CD14-positive monocyte (primary cell): ENCODE results near the gene GSTA3. TPM values are rescaled to one million over a fixed set of nuclear protein-coding genes. Genes with fewer than 3 reads are reported as not detected.

Experiments
- DNase-seq, 3 donors: peaks; one replicate each; pipeline ENCODE4 v3.0.0-alpha.2; 2011 to 2022
- H2AFZ ChIP-seq: 2 replicates; pipeline ENCODE4 v1.6.0; 2012; ENCODE audit warnings: mild to moderate bottlenecking, low read depth, low read length, inconsistent platforms; ENCODE audit not compliant: insufficient read depth, poor library complexity, severe bottlenecking
- H3K27ac ChIP-seq, 2 donors: 1 replicate in 1 of 2; 2 replicates in 1 of 2; pipeline ENCODE4 v1.5.1; 2012 to 2013; ENCODE audit warnings: low read length in 2 of 2, control low read depth in 1 of 2, inconsistent platforms in 1 of 2, low read depth in 1 of 2, mild to moderate bottlenecking in 1 of 2
- H3K27me3 ChIP-seq, 2 donors: one replicate each; pipeline versions ENCODE4 v1.6.0 to v1.6.1; 2011 to 2013; ENCODE audit warnings: low read length in 2 of 2; ENCODE audit not compliant: control insufficient read depth in 2 of 2, insufficient read depth in 2 of 2
- H3K36me3 ChIP-seq, 2 donors: replicated peaks in 1 of 2; 1 replicate in 1 of 2; 2 replicates in 1 of 2; pipeline versions ENCODE4 v1.5.1 to v1.6.1; 2012 to 2013; ENCODE audit warnings: low read length in 2 of 2, control low read depth in 1 of 2, inconsistent platforms in 1 of 2, mild to moderate bottlenecking in 1 of 2; ENCODE audit not compliant: insufficient read depth in 2 of 2, control insufficient read depth in 1 of 2
- H3K4me1 ChIP-seq, 2 donors: 1 replicate in 1 of 2; 2 replicates in 1 of 2; pipeline versions ENCODE4 v1.5.1 to v1.6.1; 2012 to 2013; ENCODE audit warnings: low read length in 2 of 2, control low read depth in 1 of 2, inconsistent platforms in 1 of 2, mild to moderate bottlenecking in 1 of 2, moderate library complexity in 1 of 2; ENCODE audit not compliant: insufficient read depth in 2 of 2, control insufficient read depth in 1 of 2
- H3K4me2 ChIP-seq: replicated peaks from 2 replicates; pipeline ENCODE3; 2012; ENCODE audit warnings: low read length, moderate library complexity, mild to moderate bottlenecking; ENCODE audit not compliant: poor library complexity, severe bottlenecking; ENCODE audit errors: extremely low read depth
- H3K4me3 ChIP-seq, 3 experiments: fragments of 200-600 bp in 1 of 3; sonication (generic) in 1 of 3; replicated peaks in 1 of 3; 1 replicate in 2 of 3; 2 replicates in 1 of 3; pipeline ENCODE4 v1.5.1; 2011 to 2013; ENCODE audit warnings: low read length in 3 of 3, mild to moderate bottlenecking in 3 of 3, control low read depth in 2 of 3, low read depth in 2 of 3, inconsistent platforms in 1 of 3, moderate library complexity in 1 of 3
- H3K79me2 ChIP-seq: 2 replicates; pipeline ENCODE4 v1.6.0; 2012; ENCODE audit warnings: mild to moderate bottlenecking, control low read depth, inconsistent platforms, low read length, moderate library complexity; ENCODE audit not compliant: insufficient read depth
- H3K9ac ChIP-seq: 2 replicates; pipeline ENCODE4 v1.6.0; 2017; ENCODE audit warnings: low read length, mild to moderate bottlenecking; ENCODE audit not compliant: insufficient read depth, poor library complexity, severe bottlenecking
- H3K9me3 ChIP-seq, 2 donors: replicated peaks in 1 of 2; 1 replicate in 1 of 2; 2 replicates in 1 of 2; pipeline versions ENCODE4 v1.5.1 to v1.6.1; 2012 to 2013; ENCODE audit warnings: low read length in 2 of 2, control low read depth in 1 of 2; ENCODE audit not compliant: control insufficient read depth in 1 of 2, insufficient read depth in 1 of 2
- H4K20me1 ChIP-seq: 2 replicates; pipeline ENCODE4 v1.6.0; 2012; ENCODE audit warnings: mild to moderate bottlenecking, low read length, control low read depth, moderate library complexity; ENCODE audit not compliant: insufficient read depth
- H3K27ac Mint-ChIP-seq, 7 donors: one replicate each; pipeline ENCODE4 v1.8.0; 2020; ENCODE audit warnings: mild to moderate bottlenecking in 7 of 7, mixed read lengths in 7 of 7, moderate library complexity in 6 of 7, inconsistent platforms in 2 of 7
- H3K27me3 Mint-ChIP-seq, 3 donors: one replicate each; pipeline ENCODE4 v1.8.0; 2021 to 2022; ENCODE audit warnings: low read depth in 3 of 3, mild to moderate bottlenecking in 3 of 3, mixed read lengths in 3 of 3, moderate library complexity in 3 of 3, inconsistent platforms in 1 of 3
- H3K36me3 Mint-ChIP-seq, 2 donors: one replicate each; pipeline ENCODE4 v1.8.0; 2020; ENCODE audit warnings: mixed read lengths in 2 of 2, inconsistent platforms in 1 of 2, mild to moderate bottlenecking in 1 of 2
- H3K4me1 Mint-ChIP-seq: one replicate; pipeline ENCODE4 v1.8.0; 2020; ENCODE audit warnings: mild to moderate bottlenecking, mixed read lengths
- H3K4me3 Mint-ChIP-seq, 2 donors: one replicate each; pipeline ENCODE4 v1.8.0; 2020; ENCODE audit warnings: mild to moderate bottlenecking in 2 of 2, mixed read lengths in 2 of 2, moderate library complexity in 1 of 2
- H3K9me3 Mint-ChIP-seq, 7 donors: one replicate each; pipeline ENCODE4 v1.8.0; 2020 to 2022; ENCODE audit warnings: mixed read lengths in 7 of 7, mild to moderate bottlenecking in 6 of 7, moderate library complexity in 6 of 7, inconsistent platforms in 2 of 7
- WGBS: methylation state at CpG from one replicate; pipeline ENCODE4 v1.1.5; 2013; ENCODE audit warnings: missing lambda C conversion rate; ENCODE audit not compliant: insufficient coverage; 5-methylcytosine and 5-hydroxymethylcytosine counted together
- intact Hi-C, 2 donors: fragments of 100-400 bp; cut with micrococcal nuclease; formaldehyde crosslinking; loops; one replicate each; pipeline versions ENCODE4 v1.15.0 to v1.15.1; 2023
- polyA plus RNA-seq, 3 donors: library from polyadenylated mRNA; depleted of rRNA in 1 of 3; unstranded in 2 of 3; stranded (reverse) in 1 of 3; fragments of 300-500 nt in 2 of 3; fragments of >200 nt in 1 of 3; fragmentation: Illumina TruSeq in 2 of 3; gene quantifications; 1 replicate in 2 of 3; 2 replicates in 1 of 3; pipeline ENCODE4 v1.2.3, GENCODE V29; 2012 to 2021
- TF ChIP-seq, protein P1 (sequence below): fragments of 200-600 bp; IDR thresholded peaks from one replicate; pipeline ENCODE4 v1.8.0; 2022; ENCODE audit warnings: antibody characterized with exemption, mild to moderate bottlenecking

Gene GSTA3
- polyA plus RNA-seq, 3 donors, result not detected

GRCh38 chr6:52894285-52894684 lies 15.2 kb downstream of the GSTA3 start:
- Histone ChIP-seq H3K4me3 (no peak overlapping the region), H3K27me3 (no peaks in the 10 kb centered on the region), H3K79me2 (no peaks in the 10 kb centered on the region), H3K27ac (no peak overlapping the region), H3K36me3 (no peaks in the 10 kb centered on the region), H3K9ac (no peak overlapping the region), H3K4me2 (no peak overlapping the region), H3K9me3 (peaks cover 0 to 7% of the 10 kb centered on the region in 2 donors), H2AFZ (no peak overlapping the region), H4K20me1 (no peaks in the 10 kb centered on the region), H3K4me1 (no peaks in the 10 kb centered on the region)
- H3K36me3 Mint-ChIP-seq, result no peaks in the 10 kb centered on the region
- peaks cover 2 to 6% (median 2%) of the 10 kb centered on the region in 3 donors for H3K27me3 Mint-ChIP-seq
- no peaks in the 10 kb centered on the region for H3K4me1 Mint-ChIP-seq
- intact Hi-C loops, result no loop called here
- TF ChIP-seq, protein P1, sequence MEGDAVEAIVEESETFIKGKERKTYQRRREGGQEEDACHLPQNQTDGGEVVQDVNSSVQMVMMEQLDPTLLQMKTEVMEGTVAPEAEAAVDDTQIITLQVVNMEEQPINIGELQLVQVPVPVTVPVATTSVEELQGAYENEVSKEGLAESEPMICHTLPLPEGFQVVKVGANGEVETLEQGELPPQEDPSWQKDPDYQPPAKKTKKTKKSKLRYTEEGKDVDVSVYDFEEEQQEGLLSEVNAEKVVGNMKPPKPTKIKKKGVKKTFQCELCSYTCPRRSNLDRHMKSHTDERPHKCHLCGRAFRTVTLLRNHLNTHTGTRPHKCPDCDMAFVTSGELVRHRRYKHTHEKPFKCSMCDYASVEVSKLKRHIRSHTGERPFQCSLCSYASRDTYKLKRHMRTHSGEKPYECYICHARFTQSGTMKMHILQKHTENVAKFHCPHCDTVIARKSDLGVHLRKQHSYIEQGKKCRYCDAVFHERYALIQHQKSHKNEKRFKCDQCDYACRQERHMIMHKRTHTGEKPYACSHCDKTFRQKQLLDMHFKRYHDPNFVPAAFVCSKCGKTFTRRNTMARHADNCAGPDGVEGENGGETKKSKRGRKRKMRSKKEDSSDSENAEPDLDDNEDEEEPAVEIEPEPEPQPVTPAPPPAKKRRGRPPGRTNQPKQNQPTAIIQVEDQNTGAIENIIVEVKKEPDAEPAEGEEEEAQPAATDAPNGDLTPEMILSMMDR, result no peak
- 79% methylated on average over 2 of the region's 2 CpGs for WGBS
- no peak overlapping the region for H3K4me3 Mint-ChIP-seq
- H3K27ac Mint-ChIP-seq, result no peak overlapping the region
- no peak for DNase-seq
- H3K9me3 Mint-ChIP-seq, result peaks cover 10 to 22% (median 14%) of the 10 kb centered on the region in 7 donors

DNA sequence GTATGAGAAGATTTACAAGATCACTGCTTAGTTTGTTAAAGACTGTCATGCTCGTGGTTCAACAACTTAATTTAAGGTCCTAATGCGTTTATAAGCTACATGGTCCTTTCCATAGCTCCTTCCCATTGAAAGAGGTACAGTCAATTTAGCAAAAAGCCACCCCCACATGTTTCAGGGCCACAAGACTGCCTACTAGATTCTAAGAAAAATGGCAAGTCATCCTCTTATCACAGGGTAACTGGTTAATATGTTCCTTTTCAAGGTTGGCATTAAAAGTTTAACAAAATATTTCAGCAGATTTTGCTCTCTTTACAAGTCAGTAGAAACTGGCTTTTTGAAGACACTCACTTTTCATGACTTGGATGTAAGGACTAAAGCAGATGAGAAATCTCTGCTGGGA lies 15.7 kb downstream of the GSTA3 start:
- peaks cover 0 to 7% of the 10 kb centered on the region in 2 donors for H3K9me3 ChIP-seq
- H3K9me3 Mint-ChIP-seq, result peaks cover 9 to 24% (median 13%) of the 10 kb centered on the region in 7 donors
- no peak for DNase-seq
- WGBS, result 60% methylated on average over 2 of the region's 2 CpGs
- no peak overlapping the region for H3K4me3 Mint-ChIP-seq
- no peaks in the 10 kb centered on the region for H3K4me1 Mint-ChIP-seq
- no peak overlapping the region for H3K4me2 ChIP-seq
- TF ChIP-seq, protein P1, result no peak
- H3K36me3 ChIP-seq, result no peaks in the 10 kb centered on the region
- H3K27ac ChIP-seq, result no peak overlapping the region
- no peak overlapping the region for H3K9ac ChIP-seq
- H3K4me3 ChIP-seq, result no peak overlapping the region
- H2AFZ ChIP-seq, result no peak overlapping the region
- no peaks in the 10 kb centered on the region for H3K79me2 ChIP-seq
- no peaks in the 10 kb centered on the region for H3K27me3 ChIP-seq
- no peak overlapping the region for H3K27ac Mint-ChIP-seq
- H3K27me3 Mint-ChIP-seq, result peaks cover 2 to 6% (median 4%) of the 10 kb centered on the region in 3 donors
- H3K4me1 ChIP-seq, result no peaks in the 10 kb centered on the region
- H4K20me1 ChIP-seq, result no peaks in the 10 kb centered on the region
- no peaks in the 10 kb centered on the region for H3K36me3 Mint-ChIP-seq
- intact Hi-C loops, result no loop called here
